NCI-H2196 (cell line): Measurements from ENCODE around the gene RPS6KL1.

ENCODE experiments used
- DNase-seq: peaks from one replicate; lab custom pipeline; 2025; ENCODE audit not compliant: unreplicated experiment; lab: John Stamatoyannopoulos, UW

The RPS6KL1 gene

GRCh38 chr14:74952697-74953484, 29.8 kb upstream of the RPS6KL1 start:
- no peak for DNase-seq

- DNase-seq: no peak
These were observed 29.2 kb upstream of the RPS6KL1 start for GRCh38 chr14:74952180-74952665.

- DNase-seq: no peak
These were observed 28.6 kb upstream of the RPS6KL1 start for GRCh38 chr14:74951443-74952179.

- no peak for DNase-seq
These were observed 27.9 kb upstream of the RPS6KL1 start for GRCh38 chr14:74950795-74951442.

- no peak for DNase-seq
These were observed 27.0 kb upstream of the RPS6KL1 start for GRCh38 chr14:74949859-74950573.

- no peak for DNase-seq
These were observed 26.1 kb upstream of the RPS6KL1 start for GRCh38 chr14:74949191-74949601.

GRCh38 chr14:74948228-74949175, 25.4 kb upstream of the RPS6KL1 start:
- no peak for DNase-seq

- no peak for DNase-seq
These were observed 24.5 kb upstream of the RPS6KL1 start for GRCh38 chr14:74947353-74948227.

- DNase-seq: no peak
These were observed 23.7 kb upstream of the RPS6KL1 start for GRCh38 chr14:74946659-74947281.

GRCh38 chr14:74945852-74946658, 23.0 kb upstream of the RPS6KL1 start:
- peak; percentile 87 for DNase-seq

GRCh38 chr14:74945261-74945851, 22.3 kb upstream of the RPS6KL1 start:
- peak; percentile 56 for DNase-seq

GRCh38 chr14:74942608-74943007, 19.5 kb upstream of the RPS6KL1 start:
- DNase-seq: no peak

GRCh38 chr14:74942181-74942580, 19.1 kb upstream of the RPS6KL1 start:
- DNase-seq: no peak

- DNase-seq: no peak
These were observed 18.6 kb upstream of the RPS6KL1 start for GRCh38 chr14:74941676-74942097.

GRCh38 chr14:74940956-74941565, 18.0 kb upstream of the RPS6KL1 start:
- no peak for DNase-seq

GRCh38 chr14:74938531-74939495, 15.8 kb upstream of the RPS6KL1 start:
- no peak for DNase-seq
